HFF-Myc (cell line): ENCODE results near the gene SLC39A12.

ENCODE experiments used
- DNase-seq: peaks from one replicate; pipeline ENCODE4 v3.0.0-alpha.2; 2011; ENCODE audit warnings: low read depth; ENCODE audit errors: extremely low read depth
- H3K4me3 ChIP-seq: replicated peaks from 2 replicates; pipeline ENCODE4 v1.5.1; 2011; ENCODE audit warnings: low read depth, mild to moderate bottlenecking, control low read depth, low read length
- TF ChIP-seq, protein P1 (sequence below): IDR thresholded peaks from 2 replicates; pipeline ENCODE4 v1.5.1; 2012; ENCODE audit warnings: mild to moderate bottlenecking, low read depth, low read length, control low read depth; ENCODE audit errors: missing control alignments

SLC39A12 gene

DNA sequence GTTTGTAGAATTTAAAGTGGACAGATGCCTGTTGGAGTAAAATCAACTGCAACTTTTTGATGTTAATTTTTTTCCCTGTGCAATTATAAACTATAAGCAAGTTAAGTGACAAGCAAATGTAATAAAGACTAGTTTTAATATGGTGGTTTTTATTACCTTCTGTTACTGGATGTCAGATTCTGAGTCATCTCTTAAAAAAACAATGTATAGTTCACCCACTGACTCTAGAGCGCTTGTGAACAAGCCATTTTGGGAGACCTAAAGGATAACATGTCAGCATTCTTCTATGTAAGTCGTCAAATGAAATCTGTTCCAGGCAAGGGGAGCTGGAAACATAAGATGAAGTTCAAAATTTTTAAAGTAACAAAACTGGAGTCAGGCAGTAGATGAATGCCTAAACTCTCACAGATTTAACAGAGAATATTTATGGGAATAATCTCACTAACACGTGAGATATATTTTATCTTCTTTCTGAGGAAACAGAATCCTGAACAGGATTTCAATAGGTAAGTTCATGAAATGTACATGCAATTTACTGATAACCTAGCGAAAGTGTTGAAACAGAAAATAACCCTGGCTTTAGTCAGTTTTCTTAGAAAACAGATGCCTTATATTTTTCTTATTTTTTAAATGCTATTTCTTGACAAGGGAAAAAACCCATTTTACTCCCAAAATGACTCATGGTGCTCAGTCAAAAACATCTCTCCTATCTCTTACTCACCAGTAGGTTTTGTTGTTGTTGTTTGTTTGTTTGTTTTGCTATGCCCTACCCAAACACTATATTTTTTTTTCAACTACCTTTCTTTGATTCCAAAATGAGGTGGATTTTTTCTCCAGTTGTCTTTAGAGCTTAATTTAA lies 91.7 kb downstream of the SLC39A12 start:
- TF ChIP-seq, protein P1, sequence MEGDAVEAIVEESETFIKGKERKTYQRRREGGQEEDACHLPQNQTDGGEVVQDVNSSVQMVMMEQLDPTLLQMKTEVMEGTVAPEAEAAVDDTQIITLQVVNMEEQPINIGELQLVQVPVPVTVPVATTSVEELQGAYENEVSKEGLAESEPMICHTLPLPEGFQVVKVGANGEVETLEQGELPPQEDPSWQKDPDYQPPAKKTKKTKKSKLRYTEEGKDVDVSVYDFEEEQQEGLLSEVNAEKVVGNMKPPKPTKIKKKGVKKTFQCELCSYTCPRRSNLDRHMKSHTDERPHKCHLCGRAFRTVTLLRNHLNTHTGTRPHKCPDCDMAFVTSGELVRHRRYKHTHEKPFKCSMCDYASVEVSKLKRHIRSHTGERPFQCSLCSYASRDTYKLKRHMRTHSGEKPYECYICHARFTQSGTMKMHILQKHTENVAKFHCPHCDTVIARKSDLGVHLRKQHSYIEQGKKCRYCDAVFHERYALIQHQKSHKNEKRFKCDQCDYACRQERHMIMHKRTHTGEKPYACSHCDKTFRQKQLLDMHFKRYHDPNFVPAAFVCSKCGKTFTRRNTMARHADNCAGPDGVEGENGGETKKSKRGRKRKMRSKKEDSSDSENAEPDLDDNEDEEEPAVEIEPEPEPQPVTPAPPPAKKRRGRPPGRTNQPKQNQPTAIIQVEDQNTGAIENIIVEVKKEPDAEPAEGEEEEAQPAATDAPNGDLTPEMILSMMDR: no peak
- H3K4me3 ChIP-seq: no peak overlapping the region
- no peak for DNase-seq

- no peak for DNase-seq
- no peak overlapping the region for H3K4me3 ChIP-seq
- TF ChIP-seq, protein P1: no peak
These were observed 93.4 kb downstream of the SLC39A12 start for GRCh38 chr10:18044976-18045720.

DNA sequence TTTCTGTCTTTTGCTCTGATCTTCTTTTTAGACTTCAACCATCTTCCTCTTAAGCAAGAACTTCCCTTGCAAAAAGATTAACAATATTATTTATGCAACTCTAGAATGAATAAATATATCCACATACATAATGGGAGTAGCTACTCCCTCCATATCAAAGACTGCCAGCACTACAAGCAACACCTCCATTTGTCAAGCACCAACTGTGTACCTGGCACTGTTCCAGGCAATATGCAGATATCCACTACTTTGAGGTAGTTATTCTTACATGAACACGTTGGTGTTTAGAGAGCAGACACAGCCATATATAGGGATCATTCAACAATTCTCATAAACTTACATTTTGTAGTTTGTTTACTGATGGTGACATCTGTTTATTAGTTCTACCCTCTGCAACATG lies 104.9 kb downstream of the SLC39A12 start:
- no peak overlapping the region for H3K4me3 ChIP-seq
- TF ChIP-seq, protein P1: no peak
- DNase-seq: no peak

DNA sequence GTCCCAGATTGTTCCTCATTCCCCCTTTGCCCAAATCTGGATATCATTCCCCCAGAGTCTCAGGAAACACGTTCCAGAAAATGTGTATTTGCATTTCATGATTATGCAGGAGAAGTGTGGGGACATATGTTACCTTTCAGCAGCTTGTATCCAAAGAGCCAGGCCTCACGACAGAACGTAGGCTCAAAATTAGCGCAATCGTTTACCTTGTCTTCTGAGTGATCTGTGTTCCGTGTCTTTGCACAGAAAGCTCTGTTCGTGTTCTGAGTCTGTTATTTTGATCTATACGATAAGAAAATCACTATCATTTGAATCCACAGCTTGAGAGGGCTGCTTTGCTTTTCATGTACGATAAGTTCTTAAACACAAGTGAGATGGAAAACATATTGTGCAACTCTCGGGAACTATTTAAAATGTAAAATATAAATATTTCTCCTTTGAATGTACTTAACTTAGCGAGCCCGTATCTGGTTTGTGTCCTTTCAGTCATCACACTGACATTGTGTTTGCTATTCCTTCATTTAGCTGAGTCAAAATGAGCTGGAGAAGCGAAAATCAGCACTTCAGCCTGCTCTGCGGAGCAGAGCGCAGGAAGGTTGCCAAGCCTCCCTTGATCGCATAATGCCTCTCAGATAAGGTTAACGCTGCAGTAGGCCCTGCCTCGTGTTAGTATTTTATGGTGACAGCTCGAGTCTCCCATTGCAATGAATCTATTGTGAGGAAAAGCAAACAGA lies 108.3 kb downstream of the SLC39A12 start:
- no peak for DNase-seq
- no peak overlapping the region for H3K4me3 ChIP-seq
- TF ChIP-seq, protein P1: no peak

GRCh38 chr10:18066947-18067346 lies 115.2 kb downstream of the SLC39A12 start:
- DNase-seq: no peak
- no peak overlapping the region for H3K4me3 ChIP-seq
- TF ChIP-seq, protein P1: no peak

DNA sequence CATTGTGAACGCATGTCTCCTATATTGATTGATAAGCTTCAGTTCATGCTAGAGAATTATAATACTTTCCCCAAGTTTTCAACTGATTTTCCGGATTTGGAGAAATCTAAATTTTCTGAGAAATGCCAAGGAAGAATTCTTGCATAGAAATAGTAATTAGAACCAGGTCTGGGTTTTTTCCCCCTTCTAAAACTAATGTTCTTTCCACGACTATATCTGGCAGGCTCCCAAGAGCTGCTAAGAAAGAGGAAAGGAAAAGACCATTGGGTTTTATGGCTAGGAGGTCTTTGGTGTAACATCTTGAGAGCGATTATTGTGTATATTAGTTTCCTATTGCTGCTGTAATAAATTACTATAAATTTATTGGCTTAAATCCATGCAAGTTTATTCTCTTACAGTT lies 116.7 kb downstream of the SLC39A12 start:
- DNase-seq: no peak
- TF ChIP-seq, protein P1: no peak
- H3K4me3 ChIP-seq: no peak overlapping the region
